GM23338 (cell line): Measurements from ENCODE around the gene TAF4. TPM values are rescaled to one million over a fixed set of nuclear protein-coding genes. Genes with fewer than 3 reads are reported as not detected.
A peak's percentile ranks its signal among the peaks of the same experiment; 100 is the strongest.

Experiments used
- ATAC-seq: fragments of 200-7000 bp; cut with Tn5 transposase; 3 replicates; pipeline ENCODE4 v1.9.1; 2020
- DNase-seq: peaks from one replicate; pipeline ENCODE4 v3.0.0-alpha.2; 2015; ENCODE audit warnings: low spot score
- H2AFZ ChIP-seq: fragments of 200-600 bp; sonication (generic); 2 replicates; pipeline ENCODE4 v1.8.0; 2016; ENCODE audit warnings: antibody characterized with exemption, mild to moderate bottlenecking, moderate library complexity
- H3F3A ChIP-seq: fragments of 200-600 bp; sonication (generic); replicated peaks from 2 replicates; pipeline ENCODE4 v1.8.0; 2017; ENCODE audit warnings: antibody characterized with exemption, mixed run types, low read depth
- H3K27ac ChIP-seq: fragments of 200-600 bp; sonication (generic); 2 replicates; pipeline ENCODE4 v1.6.1; 2016; ENCODE audit warnings: low read depth
- H3K27me3 ChIP-seq: fragments of 200-600 bp; sonication (generic); 2 replicates; pipeline ENCODE4 v1.8.0; 2016; ENCODE audit warnings: mild to moderate bottlenecking, mixed run types, moderate library complexity; ENCODE audit not compliant: insufficient read depth
- H3K36me3 ChIP-seq: fragments of 200-600 bp; sonication (generic); 2 replicates; pipeline ENCODE4 v1.8.0; 2016; ENCODE audit warnings: mild to moderate bottlenecking; ENCODE audit not compliant: insufficient read depth
- H3K4me1 ChIP-seq: fragments of 200-600 bp; sonication (generic); 2 replicates; pipeline ENCODE4 v1.8.0; 2016; ENCODE audit warnings: mild to moderate bottlenecking, moderate library complexity; ENCODE audit not compliant: insufficient read depth
- H3K4me2 ChIP-seq: fragments of 200-600 bp; sonication (generic); 2 replicates; pipeline ENCODE4 v1.7.1; 2017; ENCODE audit warnings: mixed run types
- H3K4me3 ChIP-seq: fragments of 200-600 bp; sonication (generic); 2 replicates; pipeline ENCODE4 v1.6.1; 2016; ENCODE audit warnings: mixed run types
- H3K79me2 ChIP-seq: fragments of 200-600 bp; sonication (generic); replicated peaks from 2 replicates; pipeline ENCODE4 v1.8.0; 2017; ENCODE audit warnings: mild to moderate bottlenecking; ENCODE audit not compliant: insufficient read depth
- H3K9me2 ChIP-seq: fragments of 200-600 bp; sonication (generic); 2 replicates; pipeline ENCODE4 v1.8.0; 2017; ENCODE audit not compliant: insufficient read depth
- H4K20me1 ChIP-seq: fragments of 200-600 bp; sonication (generic); replicated peaks from 2 replicates; pipeline ENCODE4 v1.8.0; 2017; ENCODE audit warnings: mild to moderate bottlenecking; ENCODE audit not compliant: insufficient read depth
- H3K27ac Mint-ChIP-seq: 2 replicates; pipeline ENCODE4 v1.8.0; 2020; ENCODE audit warnings: inconsistent platforms, mild to moderate bottlenecking, moderate library complexity, mixed read lengths
- H3K27me3 Mint-ChIP-seq: 3 replicates; pipeline ENCODE4 v1.8.0; 2022; ENCODE audit warnings: low read depth, mild to moderate bottlenecking, moderate library complexity, mixed read lengths, inconsistent platforms; ENCODE audit not compliant: insufficient read depth, poor library complexity
- H3K36me3 Mint-ChIP-seq: 3 replicates; pipeline ENCODE4 v1.8.0; 2021; ENCODE audit warnings: low read depth, mild to moderate bottlenecking, inconsistent platforms, moderate library complexity, mixed read lengths
- H3K4me1 Mint-ChIP-seq: 3 replicates; pipeline ENCODE4 v1.8.0; 2020; ENCODE audit warnings: mild to moderate bottlenecking, inconsistent platforms, mixed read lengths
- H3K4me3 Mint-ChIP-seq: 3 replicates; pipeline ENCODE4 v1.8.0; 2021; ENCODE audit warnings: moderate library complexity, mild to moderate bottlenecking, inconsistent platforms, mixed read lengths
- H3K9me3 Mint-ChIP-seq: 3 replicates; pipeline ENCODE4 v1.8.0; 2020; ENCODE audit warnings: moderate library complexity, mild to moderate bottlenecking, inconsistent platforms, mixed read lengths
- CREB1 ChIP-seq: fragments of 250-450 bp; sonication (Bioruptor Pico); IDR thresholded peaks from 2 replicates; pipeline ENCODE4 v1.5.0; 2020; ENCODE audit warnings: low read depth, mild to moderate bottlenecking, moderate library complexity
- ETS1 ChIP-seq: IDR thresholded peaks from 2 replicates; pipeline ENCODE4 v1.6.1; 2016; ENCODE audit warnings: antibody characterized with exemption
- EZH2phosphoT487 ChIP-seq: fragments of 200-600 bp; sonication (generic); IDR thresholded peaks from one replicate; pipeline ENCODE4 v1.8.1; 2018; ENCODE audit warnings: antibody characterized with exemption; ENCODE audit not compliant: unreplicated experiment
- POLR2AphosphoS5 ChIP-seq: IDR thresholded peaks from 2 replicates; pipeline ENCODE4 v1.6.1; 2016; ENCODE audit warnings: antibody characterized with exemption, low read depth
- REST ChIP-seq: IDR thresholded peaks from one replicate; pipeline ENCODE4 v1.6.1; 2018; ENCODE audit warnings: antibody characterized with exemption; ENCODE audit not compliant: unreplicated experiment
- STAT1 ChIP-seq: IDR thresholded peaks from one replicate; pipeline ENCODE4 v1.6.1; 2016; ENCODE audit warnings: antibody characterized with exemption; ENCODE audit not compliant: unreplicated experiment
- ZNF114 ChIP-seq: fragments of 250-450 bp; sonication (Bioruptor Pico); IDR thresholded peaks from 2 replicates; pipeline ENCODE4 v1.5.0; 2020; ENCODE audit warnings: mild to moderate bottlenecking, moderate library complexity
- ZNF462 ChIP-seq: fragments of 250-450 bp; sonication (Bioruptor Pico); IDR thresholded peaks from 2 replicates; pipeline ENCODE4 v1.5.0; 2020; ENCODE audit warnings: mild to moderate bottlenecking, moderate library complexity
- polyA plus RNA-seq: library from polyadenylated mRNA; unstranded; fragments of >200 nt; fragmentation: Nextera tagmentation; extraction: Ambion mirVana; gene quantifications from 2 replicates; pipeline ENCODE4 v1.2.1, GENCODE V29; 2016
- total RNA-seq: library from RNA; depleted of rRNA; stranded (reverse); fragments of >200 nt; shearing (Covaris generic); gene quantifications from 2 replicates; pipeline ENCODE4 v1.2.3, GENCODE V29; 2014

TAF4 gene
- total and polyA plus RNA-seq, 2 experiments from 2014 or later: 7.2 to 60.0 TPM

- no peaks in the 10 kb centered on the region for H3K36me3 ChIP-seq
- ATAC-seq: peak; percentile 19
- peaks cover 23% of the 10 kb centered on the region for H3K4me1 ChIP-seq
- TF ChIP-seq EZH2phosphoT487 (no peak), STAT1 (no peak), REST (no peak)
- H3K4me2 ChIP-seq: peak overlapping the region; percentile 82
- peak overlapping the region; percentile 56 for H3K4me3 ChIP-seq
- Mint-ChIP-seq H3K27ac (no peak overlapping the region), H3K4me3 (peak overlapping the region; percentile 78), H3K4me1 (peaks cover 37% of the 10 kb centered on the region), H3K27me3 (peaks cover 19% of the 10 kb centered on the region), H3K36me3 (peaks cover 16% of the 10 kb centered on the region), H3K9me3 (peaks cover 4% of the 10 kb centered on the region; the same call in 1 of the 3 replicates)
- H3K27ac ChIP-seq: no peak overlapping the region
- no peaks in the 10 kb centered on the region for H3K9me2 ChIP-seq
- peak; percentile 44 for DNase-seq
- peaks cover 65% of the 10 kb centered on the region for H3K79me2 ChIP-seq
- H4K20me1 ChIP-seq: peaks cover 47% of the 10 kb centered on the region
- no peak overlapping the region for H2AFZ ChIP-seq
- H3F3A ChIP-seq: peaks cover 5% of the 10 kb centered on the region; the same call in 1 of the 2 replicates
- no peaks in the 10 kb centered on the region for H3K27me3 ChIP-seq
Observed at GRCh38 chr20:62063315-62063980, 2.2 kb downstream of the TAF4 start.

DNA sequence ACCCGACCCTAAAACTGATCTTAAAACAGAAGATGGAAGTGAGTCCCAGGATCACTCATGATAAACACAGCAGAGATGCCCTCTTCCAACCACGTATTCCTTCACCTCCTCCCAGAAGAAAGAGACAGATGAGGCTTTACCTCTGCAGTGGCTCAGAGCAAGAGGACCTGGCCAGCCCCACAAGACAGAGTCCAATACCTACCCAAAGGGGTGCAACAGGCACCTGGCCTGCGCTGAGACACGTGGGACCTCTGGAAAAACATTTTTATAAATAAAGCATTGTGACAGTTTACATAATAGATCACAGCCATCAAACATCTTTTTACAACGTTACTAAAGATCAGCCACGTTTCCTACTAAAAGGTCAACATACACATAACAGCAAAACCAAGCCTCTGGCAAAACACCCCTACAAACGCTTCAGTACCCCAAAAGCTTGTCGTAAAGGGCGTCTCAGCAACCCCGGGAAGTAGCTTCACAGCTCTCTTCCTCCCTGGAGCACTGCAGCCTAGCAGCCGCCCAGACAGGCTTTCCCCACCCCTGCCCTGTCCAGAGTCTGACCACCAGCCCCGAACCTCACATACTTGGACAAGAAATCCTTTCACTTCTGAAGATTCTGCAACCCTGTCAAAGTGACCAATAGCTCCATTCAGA, 2.9 kb downstream of the TAF4 start:
- peaks cover 4% of the 10 kb centered on the region; the same call in 1 of the 3 replicates for H3K9me3 Mint-ChIP-seq
- Histone ChIP-seq H3F3A (peaks cover 5% of the 10 kb centered on the region; the same call in 1 of the 2 replicates), H3K79me2 (peaks cover 62% of the 10 kb centered on the region), H3K36me3 (no peaks in the 10 kb centered on the region), H4K20me1 (peaks cover 47% of the 10 kb centered on the region), H3K4me2 (peak overlapping the region; percentile 32; the same call in 1 of the 2 replicates), H3K4me1 (peaks cover 23% of the 10 kb centered on the region), H3K9me2 (no peaks in the 10 kb centered on the region), H3K27ac (no peak overlapping the region), H3K27me3 (no peaks in the 10 kb centered on the region), H3K4me3 (0 out of 2 replicates have a peak overlapping the region, but pooled peaks have one; percentile 56), H2AFZ (no peak overlapping the region)
- H3K36me3 Mint-ChIP-seq: peaks cover 13% of the 10 kb centered on the region
- H3K4me1 Mint-ChIP-seq: peaks cover 33% of the 10 kb centered on the region
- peak overlapping the region; percentile 78; the same call in 2 of the 3 replicates for H3K4me3 Mint-ChIP-seq
- H3K27me3 Mint-ChIP-seq: peaks cover 17% of the 10 kb centered on the region
- ATAC-seq (no peak), DNase-seq (no peak)
- H3K27ac Mint-ChIP-seq: no peak overlapping the region
- TF ChIP-seq CREB1 (CRISPR knock-in tag): no peak
- TF ChIP-seq ZNF462 (CRISPR knock-in tag): no peak
- TF ChIP-seq ETS1: no peak
- no peak for TF ChIP-seq POLR2AphosphoS5
- no peak for TF ChIP-seq ZNF114 (CRISPR knock-in tag)
